ENCODE data around the gene SI. TPM values are rescaled to one million over a fixed set of nuclear protein-coding genes. Genes with fewer than 3 reads are reported as not detected.

Gene SI
- total and polyA plus RNA-seq, 9 of the 15 experiments (the other 6 are each of a cell fraction or from before 2014, with no cell fraction given), result not detected

GRCh38 chr3:165103616-165104015 lies 25.3 kb upstream of the SI start:
- intact Hi-C loops (cut with micrococcal nuclease) (no loop called here), in situ Hi-C loops (cut with MboI) (no loop called here)
- Histone ChIP-seq H3K36me3 (ENCODE audit: control insufficient read depth, insufficient read depth, low read length) (no peaks in the 10 kb centered on the region), H3K4me1 (replicated peaks in 1 of 2; ENCODE audit: control insufficient read depth in 2 of 2, insufficient read depth in 2 of 2, low read length in 2 of 2) (no peaks in the 10 kb centered on the region), H3K9ac (ENCODE audit: insufficient read depth in 1 of 2, low read depth in 2 of 2, low read length in 2 of 2) (no peak overlapping the region), H4K20me1 (replicated peaks; ENCODE audit: control insufficient read depth, insufficient read depth, low read length) (no peaks in the 10 kb centered on the region), H3K27me3 (ENCODE audit: control insufficient read depth in 2 of 2, insufficient read depth in 2 of 2, low read length in 2 of 2) (no peaks in the 10 kb centered on the region), H3K9me3 (replicated peaks; ENCODE audit: control insufficient read depth, insufficient read depth, low read depth, low read length) (no peaks in the 10 kb centered on the region; the same call in 1 of the 2 replicates), H2AFZ (ENCODE audit: low read depth, low read length) (no peak overlapping the region), H3K4me2 (ENCODE audit: insufficient read depth, low read length) (no peak overlapping the region), H3K9me1 (ENCODE audit: control insufficient read depth, insufficient read depth, low read length) (no peaks in the 10 kb centered on the region), H3K79me2 (ENCODE audit: control insufficient read depth, insufficient read depth, low read length) (no peaks in the 10 kb centered on the region), H3K4me3 (no peak overlapping the region), H3K27ac (ENCODE audit: extremely low read depth, low read depth, low read length) (no peak overlapping the region)
- POLR2A ChIA-PET, result no interaction called here
- no peak for FAIRE-seq
- WGBS (ENCODE audit: insufficient coverage, low coverage, missing lambda C conversion rate), result 0% methylated on average over 1 of the region's 1 CpG
- CTCF ChIA-PET (ENCODE audit: low intra/inter-chr PET ratio), result no interaction called here
- no peak for DNase-seq (ENCODE audit: extremely low read depth in 1 of 4, low spot score in 3 of 4)
- no peak for ATAC-seq
- TF ChIP-seq TEAD4 (IDR thresholded peaks at IDR 0.05; ENCODE audit: low read length), result no peak
- no peak for TF ChIP-seq TEAD4 (CRISPR knock-in tag; IDR thresholded peaks at IDR 0.05; ENCODE audit: borderline replicate concordance)
- TF ChIP-seq ZFX (CRISPR knock-in tag; IDR thresholded peaks at IDR 0.05), result no peak
- no peak for TF ChIP-seq ZNF57 (CRISPR knock-in tag; IDR thresholded peaks at IDR 0.05)
- TF ChIP-seq JUN (IDR thresholded peaks at IDR 0.05; ENCODE audit: borderline replicate concordance, low read depth, low read length), result no peak
- TF ChIP-seq JUN (CRISPR knock-in tag; IDR thresholded peaks at IDR 0.05; ENCODE audit: borderline replicate concordance), result no peak
- TF ChIP-seq ZNF778 (CRISPR knock-in tag; IDR thresholded peaks at IDR 0.05), result no peak
- BruUV-seq (replicated peaks), result no TSS peak

- BruUV-seq (replicated peaks), result no TSS peak
These were observed 4.4 kb upstream of the SI start for GRCh38 chr3:165082650-165083049.

More at GRCh38 chr3:165082650-165083049, 4.4 kb upstream of the SI start:
- no peaks in the 10 kb centered on the region for H3K9me3 ChIP-seq (replicated peaks; ENCODE audit: control insufficient read depth, insufficient read depth, low read depth, low read length)
- ChIA-PET CTCF (ENCODE audit: low intra/inter-chr PET ratio) (no interaction called here), POLR2A (no interaction called here)
- no peak overlapping the region for H3K4me3 ChIP-seq
- H4K20me1 ChIP-seq (replicated peaks; ENCODE audit: control insufficient read depth, insufficient read depth, low read length), result no peaks in the 10 kb centered on the region
- FAIRE-seq (no peak), ATAC-seq (no peak), DNase-seq (ENCODE audit: extremely low read depth in 1 of 4, low spot score in 3 of 4) (no peak)
- in situ Hi-C loops (cut with MboI), result no loop called here
- H3K4me1 ChIP-seq (replicated peaks in 1 of 2; ENCODE audit: control insufficient read depth in 2 of 2, insufficient read depth in 2 of 2, low read length in 2 of 2), result no peaks in the 10 kb centered on the region
- TF ChIP-seq FOXP4 (CRISPR knock-in tag; IDR thresholded peaks at IDR 0.05; ENCODE audit: borderline replicate concordance), result no peak
- no peak overlapping the region for H3K27ac ChIP-seq (ENCODE audit: extremely low read depth, low read depth, low read length)
- no peaks in the 10 kb centered on the region for H3K9me1 ChIP-seq (ENCODE audit: control insufficient read depth, insufficient read depth, low read length)
- no peaks in the 10 kb centered on the region for H3K36me3 ChIP-seq (ENCODE audit: control insufficient read depth, insufficient read depth, low read length)
- H3K27me3 ChIP-seq (ENCODE audit: control insufficient read depth in 2 of 2, insufficient read depth in 2 of 2, low read length in 2 of 2), result no peaks in the 10 kb centered on the region
- H3K79me2 ChIP-seq (ENCODE audit: control insufficient read depth, insufficient read depth, low read length), result no peaks in the 10 kb centered on the region
- H2AFZ ChIP-seq (ENCODE audit: low read depth, low read length), result no peak overlapping the region
- H3K9ac ChIP-seq (ENCODE audit: insufficient read depth in 1 of 2, low read depth in 2 of 2, low read length in 2 of 2), result no peak overlapping the region
- intact Hi-C loops (cut with micrococcal nuclease), result no loop called here
- H3K4me2 ChIP-seq (ENCODE audit: insufficient read depth, low read length), result no peak overlapping the region
